H9 (cell line): ENCODE results near the gene FUZ. TPM values are rescaled to one million over a fixed set of nuclear protein-coding genes. Genes with fewer than 3 reads are reported as not detected.

Experiments used
- DNase-seq: peaks from one replicate; pipeline ENCODE4 v3.0.0-alpha.2; 2017
- H2AFZ ChIP-seq: one replicate; pipeline ENCODE4 v1.6.1; 2013; ENCODE audit warnings: mild to moderate bottlenecking, low read length, control low read depth, moderate library complexity
- H2AK5ac ChIP-seq: 2 replicates; pipeline ENCODE4 v1.6.1; 2013; ENCODE audit warnings: low read length, control low read depth, mixed read lengths; ENCODE audit not compliant: insufficient read length
- H2BK120ac ChIP-seq: one replicate; pipeline ENCODE4 v1.6.1; 2013; ENCODE audit warnings: low read depth, mild to moderate bottlenecking, low read length, control low read depth, inconsistent platforms; ENCODE audit not compliant: poor library complexity, severe bottlenecking
- H2BK12ac ChIP-seq: 2 replicates; pipeline ENCODE4 v1.6.1; 2013; ENCODE audit warnings: low read length, control low read depth, mixed read lengths, low read depth; ENCODE audit not compliant: insufficient read length
- H2BK15ac ChIP-seq: 2 replicates; pipeline ENCODE4 v1.6.1; 2013; ENCODE audit warnings: low read depth, low read length, control low read depth
- H2BK20ac ChIP-seq: one replicate; pipeline ENCODE4 v1.6.1; 2013; ENCODE audit warnings: low read depth, mild to moderate bottlenecking, low read length, control low read depth, inconsistent platforms; ENCODE audit not compliant: poor library complexity, severe bottlenecking
- H2BK5ac ChIP-seq: 2 replicates; pipeline ENCODE4 v1.6.1; 2013; ENCODE audit warnings: low read length, control low read depth, mixed read lengths; ENCODE audit not compliant: insufficient read length
- H3K14ac ChIP-seq: 2 replicates; pipeline ENCODE4 v1.6.1; 2013; ENCODE audit warnings: low read length, control low read depth; ENCODE audit not compliant: insufficient read depth
- H3K18ac ChIP-seq: 2 replicates; pipeline ENCODE4 v1.6.1; 2013; ENCODE audit warnings: low read depth, mild to moderate bottlenecking, mixed read lengths, low read length, control low read depth; ENCODE audit not compliant: insufficient read length
- H3K23ac ChIP-seq: 2 replicates; pipeline ENCODE4 v1.6.1; 2013; ENCODE audit warnings: low read length, control low read depth, mixed read lengths, low read depth; ENCODE audit not compliant: insufficient read length
- H3K23me2 ChIP-seq: 2 replicates; pipeline ENCODE4 v1.6.1; 2013; ENCODE audit warnings: low read depth, mild to moderate bottlenecking, mixed read lengths, low read length, control low read depth; ENCODE audit not compliant: insufficient read length, poor library complexity, severe bottlenecking
- H3K27ac ChIP-seq: 2 replicates; pipeline ENCODE4 v1.5.1; 2013; ENCODE audit warnings: low read length, control low read depth, mixed read lengths, low read depth; ENCODE audit not compliant: insufficient read length
- H3K27me3 ChIP-seq: 2 replicates; pipeline ENCODE4 v1.6.1; 2013; ENCODE audit warnings: low read length, control low read depth, inconsistent platforms; ENCODE audit not compliant: insufficient read depth
- H3K4ac ChIP-seq: 2 replicates; pipeline ENCODE4 v1.6.1; 2013; ENCODE audit warnings: low read depth, mild to moderate bottlenecking, control low read depth, inconsistent platforms, low read length, moderate library complexity
- H3K4me1 ChIP-seq: 2 replicates; pipeline ENCODE4 v1.6.1; 2013; ENCODE audit warnings: low read length, control low read depth, inconsistent platforms; ENCODE audit not compliant: insufficient read depth
- H3K4me2 ChIP-seq: 2 replicates; pipeline ENCODE4 v1.6.1; 2013; ENCODE audit warnings: low read length, control low read depth, mixed read lengths; ENCODE audit not compliant: insufficient read length, insufficient read depth
- H3K56ac ChIP-seq: 2 replicates; pipeline ENCODE4 v1.6.1; 2013; ENCODE audit warnings: low read depth, mild to moderate bottlenecking, mixed read lengths, low read length, control low read depth; ENCODE audit not compliant: insufficient read length
- H3K79me1 ChIP-seq: 2 replicates; pipeline ENCODE4 v1.6.1; 2013; ENCODE audit warnings: low read depth, mild to moderate bottlenecking, moderate library complexity, low read length, control low read depth, inconsistent platforms; ENCODE audit not compliant: insufficient read depth, poor library complexity, severe bottlenecking
- H3K79me2 ChIP-seq: 2 replicates; pipeline ENCODE4 v1.6.1; 2013; ENCODE audit warnings: low read length, control low read depth, inconsistent platforms; ENCODE audit not compliant: insufficient read depth
- H3K9ac ChIP-seq: 2 replicates; pipeline ENCODE4 v1.6.1; 2013; ENCODE audit warnings: low read length, control low read depth, mixed read lengths; ENCODE audit not compliant: insufficient read length; ENCODE audit errors: extremely low read depth
- H3K9me3 ChIP-seq: one replicate; pipeline ENCODE4 v1.6.1; 2013; ENCODE audit warnings: low read depth, low read length, inconsistent platforms; ENCODE audit not compliant: control insufficient read depth
- H3T11ph ChIP-seq: one replicate; pipeline ENCODE4 v1.6.1; 2013; ENCODE audit warnings: mild to moderate bottlenecking, low read length, control low read depth, inconsistent platforms
- H4K20me1 ChIP-seq: one replicate; pipeline ENCODE4 v1.6.1; 2013; ENCODE audit not compliant: control insufficient read depth, insufficient read length, insufficient read depth
- H4K5ac ChIP-seq: 2 replicates; pipeline ENCODE4 v1.6.1; 2013; ENCODE audit warnings: low read depth, mild to moderate bottlenecking, mixed read lengths, low read length, control low read depth; ENCODE audit not compliant: insufficient read length
- H4K8ac ChIP-seq: replicated peaks from 2 replicates; pipeline ENCODE4 v1.6.1; 2013; ENCODE audit warnings: low read length, control low read depth, mixed read lengths, low read depth; ENCODE audit not compliant: insufficient read length
- H4K91ac ChIP-seq: 2 replicates; pipeline ENCODE4 v1.6.1; 2013; ENCODE audit warnings: low read depth, mild to moderate bottlenecking, moderate library complexity, mixed read lengths, low read length, control low read depth; ENCODE audit not compliant: insufficient read length
- H3K27ac Mint-ChIP-seq, 3 experiments: 2 replicates in 2 of 3; 3 replicates in 1 of 3; pipeline ENCODE4 v1.8.0; 2020 to 2021; ENCODE audit warnings: mixed read lengths in 3 of 3, mild to moderate bottlenecking in 1 of 3, moderate library complexity in 1 of 3
- H3K27me3 Mint-ChIP-seq: 2 replicates; pipeline ENCODE4 v1.8.0; 2021; ENCODE audit warnings: low read depth, mild to moderate bottlenecking, moderate library complexity, mixed read lengths
- H3K36me3 Mint-ChIP-seq, 3 experiments: 2 replicates in 2 of 3; 3 replicates in 1 of 3; pipeline ENCODE4 v1.8.0; 2020 to 2021; ENCODE audit warnings: low read depth in 3 of 3, mixed read lengths in 3 of 3; ENCODE audit not compliant: insufficient read depth in 1 of 3
- H3K4me1 Mint-ChIP-seq, 2 experiments: 2 replicates each; pipeline ENCODE4 v1.8.0; 2020; ENCODE audit warnings: mixed read lengths in 2 of 2
- H3K4me3 Mint-ChIP-seq, 2 experiments: 2 replicates in 1 of 2; 3 replicates in 1 of 2; pipeline ENCODE4 v1.8.0; 2020 to 2021; ENCODE audit warnings: mild to moderate bottlenecking in 2 of 2, mixed read lengths in 2 of 2, moderate library complexity in 1 of 2
- H3K9me3 Mint-ChIP-seq, 2 experiments: 2 replicates in 1 of 2; 3 replicates in 1 of 2; pipeline ENCODE4 v1.8.0; 2020; ENCODE audit warnings: mild to moderate bottlenecking in 2 of 2, mixed read lengths in 2 of 2, moderate library complexity in 1 of 2
- WGBS: extraction: QIAGEN DNeasy Blood & Tissue Kit; methylation state at CpG from one replicate; pipeline ENCODE4 v1.1.7; 2013; ENCODE audit warnings: missing lambda C conversion rate, low lambda C conversion rate, mixed read lengths; ENCODE audit not compliant: insufficient read length; ENCODE audit errors: extremely low coverage; 5-methylcytosine and 5-hydroxymethylcytosine counted together
- total RNA-seq: library from RNA; stranded (reverse); gene quantifications from 2 replicates; pipeline ENCODE4 v1.2.1, GENCODE V29; 2021
- TF ChIP-seq, protein P1 (sequence below): fragments of 200-600 bp; sonication (generic); conservative IDR thresholded peaks from 3 replicates; pipeline ENCODE4 v1.8.0; 2021; ENCODE audit warnings: antibody characterized with exemption, mild to moderate bottlenecking

FUZ gene
- total RNA-seq, 1 experiment from 2014 or later = 25.1 TPM

DNA sequence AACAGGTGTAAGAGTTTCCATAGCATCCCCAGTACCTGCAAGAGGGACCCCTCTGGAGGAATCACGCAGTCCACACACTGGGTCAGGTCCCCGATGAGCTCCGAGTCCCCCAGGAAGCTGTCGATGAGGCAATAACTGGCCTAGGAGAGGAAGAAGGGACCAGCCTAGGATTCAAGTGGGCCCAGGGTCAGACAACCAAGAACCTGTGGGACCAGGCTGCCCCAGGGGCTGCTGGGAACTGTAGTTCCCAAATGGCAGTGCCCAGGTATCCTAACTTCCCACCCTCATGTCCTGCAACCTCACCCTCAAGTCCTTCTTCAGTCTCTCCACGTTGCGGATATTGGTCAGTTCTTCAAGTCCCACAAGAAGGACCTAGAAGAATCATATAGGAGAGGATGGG lies 1.8 kb downstream of the FUZ start:
- Histone ChIP-seq H4K8ac (no peak overlapping the region), H3K18ac (no peak overlapping the region), H2AK5ac (no peak overlapping the region), H2BK5ac (no peak overlapping the region), H2AFZ (no peak overlapping the region), H2BK20ac (no peak overlapping the region), H3K9ac (no peak overlapping the region), H2BK120ac (no peak overlapping the region), H3K79me2 (no peaks in the 10 kb centered on the region), H2BK12ac (no peak overlapping the region), H4K5ac (no peak overlapping the region), H3K4me1 (peaks cover 3% of the 10 kb centered on the region), H3K23me2 (peaks cover 13% of the 10 kb centered on the region), H3K4me2 (no peak overlapping the region), H3T11ph (no peak overlapping the region), H3K27me3 (no peaks in the 10 kb centered on the region), H3K27ac (no peak overlapping the region), H3K14ac (no peak overlapping the region), H3K4ac (no peak overlapping the region), H3K9me3 (no peaks in the 10 kb centered on the region), H3K56ac (no peak overlapping the region), H4K20me1 (no peaks in the 10 kb centered on the region), H3K79me1 (no peaks in the 10 kb centered on the region), H4K91ac (no peak overlapping the region), H2BK15ac (no peak overlapping the region), H3K23ac (no peak overlapping the region)
- no CpG with 5 or more reads among the region's 6 CpGs for WGBS
- TF ChIP-seq, protein P1, sequence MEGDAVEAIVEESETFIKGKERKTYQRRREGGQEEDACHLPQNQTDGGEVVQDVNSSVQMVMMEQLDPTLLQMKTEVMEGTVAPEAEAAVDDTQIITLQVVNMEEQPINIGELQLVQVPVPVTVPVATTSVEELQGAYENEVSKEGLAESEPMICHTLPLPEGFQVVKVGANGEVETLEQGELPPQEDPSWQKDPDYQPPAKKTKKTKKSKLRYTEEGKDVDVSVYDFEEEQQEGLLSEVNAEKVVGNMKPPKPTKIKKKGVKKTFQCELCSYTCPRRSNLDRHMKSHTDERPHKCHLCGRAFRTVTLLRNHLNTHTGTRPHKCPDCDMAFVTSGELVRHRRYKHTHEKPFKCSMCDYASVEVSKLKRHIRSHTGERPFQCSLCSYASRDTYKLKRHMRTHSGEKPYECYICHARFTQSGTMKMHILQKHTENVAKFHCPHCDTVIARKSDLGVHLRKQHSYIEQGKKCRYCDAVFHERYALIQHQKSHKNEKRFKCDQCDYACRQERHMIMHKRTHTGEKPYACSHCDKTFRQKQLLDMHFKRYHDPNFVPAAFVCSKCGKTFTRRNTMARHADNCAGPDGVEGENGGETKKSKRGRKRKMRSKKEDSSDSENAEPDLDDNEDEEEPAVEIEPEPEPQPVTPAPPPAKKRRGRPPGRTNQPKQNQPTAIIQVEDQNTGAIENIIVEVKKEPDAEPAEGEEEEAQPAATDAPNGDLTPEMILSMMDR = no peak
- Mint-ChIP-seq H3K4me1 (peaks cover 16 to 35% of the 10 kb centered on the region in 2 experiments), H3K4me3 (peak overlapping the region in 1 of 2 experiments; percentile 56; a peak in 3 of 5 replicates), H3K36me3 (peaks cover 7 to 17% (median 14%) of the 10 kb centered on the region in 3 experiments; a peak in 6 of 7 replicates), H3K27ac (no peak overlapping the region), H3K27me3 (peaks cover 7% of the 10 kb centered on the region), H3K9me3 (no peaks in the 10 kb centered on the region; a peak in 2 of 5 replicates)
- DNase-seq = no peak
